Hematopoietic multipotent progenitor cell treated with erythropoietin and hydrocortisone succinate and interleukin-3 and kit ligand, for 15 days (in vitro differentiated cells): Measurements from ENCODE around the gene GNG11.

Experiments used
- DNase-seq: peaks from one replicate; pipeline ENCODE4 v3.0.0-alpha.2; 2015; ENCODE audit warnings: low spot score

Gene GNG11

GRCh38 chr7:93948106-93948505 lies 26.6 kb downstream of the GNG11 start:
- no peak for DNase-seq

GRCh38 chr7:93948873-93949272 lies 27.3 kb downstream of the GNG11 start:
- no peak for DNase-seq

GRCh38 chr7:93949423-93949822 lies 27.9 kb downstream of the GNG11 start:
- no peak for DNase-seq

- DNase-seq = no peak
Observed at GRCh38 chr7:93955304-93955703, 33.8 kb downstream of the GNG11 start.

GRCh38 chr7:93957767-93958166 lies 36.2 kb downstream of the GNG11 start:
- no peak for DNase-seq

GRCh38 chr7:93958216-93958615 lies 36.7 kb downstream of the GNG11 start:
- DNase-seq = no peak

GRCh38 chr7:93958651-93959050 lies 37.1 kb downstream of the GNG11 start:
- DNase-seq = no peak

- no peak for DNase-seq
Observed at GRCh38 chr7:93960986-93961385, 39.5 kb downstream of the GNG11 start.

GRCh38 chr7:93964262-93964661 lies 42.7 kb downstream of the GNG11 start:
- no peak for DNase-seq

- no peak for DNase-seq
Observed at GRCh38 chr7:93964813-93965212, 43.3 kb downstream of the GNG11 start.

GRCh38 chr7:93968911-93969620 lies 47.5 kb downstream of the GNG11 start:
- DNase-seq = no peak

GRCh38 chr7:93972029-93972725 lies 50.6 kb downstream of the GNG11 start:
- no peak for DNase-seq

- no peak for DNase-seq
Observed at GRCh38 chr7:93973134-93973533, 51.6 kb downstream of the GNG11 start.

- no peak for DNase-seq
Observed at GRCh38 chr7:93977211-93977950, 55.8 kb downstream of the GNG11 start.
